Measurements from ENCODE around the gene ARMC8. TPM values are rescaled to one million over a fixed set of nuclear protein-coding genes. Genes with fewer than 3 reads are reported as not detected.

ARMC8 gene
- total RNA-seq, 1 donor from 2014 or later: 54.5 TPM

DNA sequence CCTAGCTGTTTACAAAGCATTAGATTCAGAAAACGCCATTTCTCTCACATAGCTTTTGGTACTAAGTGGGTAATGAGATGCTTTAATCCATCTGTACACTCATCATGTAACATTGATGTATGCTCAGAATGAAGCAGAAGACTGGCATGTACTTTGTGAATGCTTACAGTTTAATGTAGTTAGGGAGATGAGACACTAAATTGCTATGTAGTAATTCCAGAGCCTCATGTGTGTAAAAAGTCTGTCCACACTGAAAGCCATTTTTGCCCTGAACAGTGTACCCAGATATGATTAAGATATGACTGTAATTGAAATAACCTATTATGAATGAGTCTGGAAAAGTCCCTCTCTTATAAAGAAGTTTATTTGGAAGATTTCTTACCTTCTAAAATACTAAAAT, 66.5 kb downstream of the ARMC8 start:
- DNase-seq: no peak

- DNase-seq: no peak
These were observed 67.1 kb downstream of the ARMC8 start for GRCh38 chr3:138254216-138254615.

GRCh38 chr3:138256022-138256421, 68.9 kb downstream of the ARMC8 start:
- no peak for DNase-seq

GRCh38 chr3:138257986-138258385, 70.9 kb downstream of the ARMC8 start:
- no peak for DNase-seq

- no peak for DNase-seq
These were observed 72.0 kb downstream of the ARMC8 start for GRCh38 chr3:138259126-138259525.

- no peak for DNase-seq
These were observed 73.5 kb downstream of the ARMC8 start for GRCh38 chr3:138260611-138261010.

GRCh38 chr3:138263104-138263503, 76.0 kb downstream of the ARMC8 start:
- DNase-seq: no peak

DNA sequence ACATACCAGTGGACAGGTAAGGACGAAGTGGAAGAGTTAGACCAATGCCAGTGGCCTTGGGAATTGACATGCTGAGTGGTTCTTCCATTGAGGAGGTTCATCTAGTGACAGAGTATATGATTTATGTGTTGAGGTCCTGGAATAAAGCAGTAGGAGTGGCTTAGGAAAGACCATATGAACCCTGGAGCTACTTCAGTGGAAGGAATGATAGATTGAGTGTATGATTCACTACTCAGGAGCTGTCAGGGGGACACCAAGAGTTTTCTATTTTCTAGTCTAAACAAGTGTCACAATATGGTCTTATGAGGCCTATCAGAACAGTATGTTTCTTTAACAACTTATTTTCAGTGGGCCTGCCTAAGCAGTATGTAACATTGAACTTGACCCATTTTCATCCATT, 78.6 kb downstream of the ARMC8 start:
- DNase-seq: no peak

- DNase-seq: no peak
These were observed 80.0 kb downstream of the ARMC8 start for GRCh38 chr3:138267083-138267482.

GRCh38 chr3:138270245-138270644, 83.1 kb downstream of the ARMC8 start:
- no peak for DNase-seq

DNA sequence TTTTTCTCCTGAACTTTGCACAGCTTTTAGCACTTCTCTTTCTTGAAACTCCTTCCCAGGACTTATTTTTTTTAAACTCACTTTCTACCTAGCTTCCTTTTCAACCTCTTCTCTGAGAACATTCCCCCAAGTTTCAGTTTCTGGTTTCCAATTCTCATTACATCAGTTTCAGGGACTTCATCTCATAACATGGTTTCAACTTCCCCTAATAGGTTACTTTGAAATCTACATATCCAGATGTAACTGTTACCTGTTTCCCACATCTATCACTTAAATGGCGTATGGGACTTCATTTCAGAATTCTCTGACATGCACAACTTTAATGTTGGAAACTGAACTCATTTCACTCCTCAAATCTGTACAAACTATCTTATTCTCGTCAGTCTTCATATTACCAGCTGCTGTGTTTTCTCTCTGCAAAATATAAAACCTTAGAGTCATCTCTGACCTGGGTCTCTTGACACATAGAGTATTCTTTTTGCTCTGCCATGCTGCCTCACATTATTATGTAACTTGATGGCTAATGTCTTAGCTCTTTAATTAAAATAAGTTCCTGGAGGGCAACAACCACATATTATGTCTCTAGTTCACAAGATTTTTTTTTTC, 84.2 kb downstream of the ARMC8 start:
- no peak for DNase-seq

DNA sequence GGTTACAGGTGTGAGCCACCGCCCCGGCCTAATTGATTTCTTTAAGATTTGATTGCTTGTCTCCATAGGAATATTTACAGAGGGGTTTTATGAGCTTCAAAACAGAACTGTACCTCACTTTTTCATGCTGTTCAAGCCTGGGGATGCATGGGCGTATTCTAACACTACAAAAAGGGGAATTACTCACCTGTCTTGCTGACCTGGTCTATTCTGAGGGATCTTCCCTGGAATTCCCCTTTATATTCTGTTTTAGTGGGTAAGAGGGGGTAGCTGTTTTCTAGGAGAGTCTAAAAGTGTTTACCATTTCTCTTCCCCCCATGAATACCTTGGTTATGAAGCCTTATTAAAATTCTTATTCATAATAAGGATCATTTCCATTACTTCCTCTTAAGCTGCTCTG, 94.5 kb downstream of the ARMC8 start:
- DNase-seq: no peak

DNA sequence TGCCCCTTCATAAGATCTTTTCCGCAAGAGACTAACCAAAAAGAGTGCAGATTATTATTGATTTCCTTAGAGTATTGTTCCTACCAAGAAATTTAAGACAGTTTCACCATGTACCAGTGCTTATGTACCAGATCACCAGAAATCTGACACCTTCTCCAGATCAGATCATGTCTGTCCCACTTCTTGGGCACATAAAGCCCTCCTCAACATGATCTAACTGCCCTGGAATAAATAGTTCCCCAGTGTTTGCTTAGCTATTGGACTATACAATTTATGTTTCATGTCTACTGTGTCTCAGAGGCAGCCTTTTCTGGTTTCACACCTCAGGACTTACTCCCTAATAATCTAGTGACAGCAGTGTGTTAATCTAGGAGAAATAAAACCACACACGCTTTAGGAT, 95.7 kb downstream of the ARMC8 start:
- no peak for DNase-seq

DNA sequence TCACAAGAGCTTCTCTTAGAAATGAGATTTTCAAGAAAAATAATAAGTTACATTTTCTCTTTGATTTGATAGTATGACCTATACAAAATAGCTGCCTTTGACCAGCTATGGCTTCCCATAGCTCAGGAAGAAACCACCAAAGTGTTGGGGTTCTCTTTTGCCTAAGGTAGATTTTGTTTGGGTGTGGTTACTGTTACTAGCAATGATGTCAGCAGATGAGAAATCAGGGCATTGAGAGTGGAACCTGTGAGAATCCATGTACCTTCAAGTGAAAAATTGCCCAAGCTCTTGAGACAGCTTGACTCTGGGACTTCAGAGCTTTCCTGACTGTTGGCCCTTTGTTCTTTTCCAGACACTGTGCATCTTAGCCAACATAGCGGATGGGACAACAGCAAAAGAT, 97.0 kb downstream of the ARMC8 start:
- no peak for DNase-seq

GRCh38 chr3:138284957-138285477, 97.9 kb downstream of the ARMC8 start:
- DNase-seq: no peak

DNA sequence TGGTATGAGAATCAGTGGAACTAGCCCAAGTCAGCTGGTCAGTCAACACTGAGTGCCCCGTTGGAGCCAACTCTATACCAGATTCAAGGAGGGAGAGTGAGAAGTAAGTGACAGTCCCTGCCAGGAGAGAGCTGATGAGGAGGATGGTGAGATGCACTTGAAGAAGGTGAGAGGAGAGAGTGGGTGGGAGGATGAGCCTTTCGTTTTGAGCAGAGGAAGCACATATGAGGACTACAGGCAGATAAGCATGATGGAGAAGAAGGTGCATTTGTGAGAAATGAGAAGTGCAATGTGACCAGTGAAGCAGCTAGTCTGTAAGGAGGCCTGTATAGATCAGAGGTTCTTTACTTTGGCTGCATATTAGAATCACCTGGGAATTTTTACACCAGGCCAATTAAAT, 102.2 kb downstream of the ARMC8 start:
- DNase-seq: no peak

- no peak for DNase-seq
These were observed 102.6 kb downstream of the ARMC8 start for GRCh38 chr3:138289701-138290100.

- no peak for DNase-seq
These were observed 109.5 kb downstream of the ARMC8 start for GRCh38 chr3:138296639-138297038.

GRCh38 chr3:138297059-138297607, 110.0 kb downstream of the ARMC8 start:
- no peak for DNase-seq

- DNase-seq: no peak
These were observed 110.8 kb downstream of the ARMC8 start for GRCh38 chr3:138297876-138298275.

- no peak for DNase-seq
These were observed 113.5 kb downstream of the ARMC8 start for GRCh38 chr3:138300647-138301046.

DNA sequence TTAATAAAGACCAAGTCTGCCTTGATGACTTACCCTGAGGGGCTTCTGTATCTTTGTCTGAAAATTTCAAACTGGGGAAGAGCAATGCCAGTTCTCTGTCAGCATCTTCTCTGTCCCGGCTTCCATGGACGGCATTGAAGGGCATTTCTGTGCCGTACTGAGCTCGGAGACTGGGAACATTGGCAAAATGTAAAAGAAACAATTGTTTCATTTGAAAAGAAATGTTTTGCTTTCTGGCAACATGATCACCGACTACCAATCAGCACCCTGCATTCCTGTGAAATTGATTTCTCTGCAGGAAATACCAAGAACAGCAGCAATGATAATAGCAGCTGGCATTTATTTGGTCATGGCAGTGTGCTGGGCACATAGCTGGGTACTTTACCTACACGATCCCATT, 116.4 kb downstream of the ARMC8 start:
- DNase-seq: peak; percentile 23

DNA sequence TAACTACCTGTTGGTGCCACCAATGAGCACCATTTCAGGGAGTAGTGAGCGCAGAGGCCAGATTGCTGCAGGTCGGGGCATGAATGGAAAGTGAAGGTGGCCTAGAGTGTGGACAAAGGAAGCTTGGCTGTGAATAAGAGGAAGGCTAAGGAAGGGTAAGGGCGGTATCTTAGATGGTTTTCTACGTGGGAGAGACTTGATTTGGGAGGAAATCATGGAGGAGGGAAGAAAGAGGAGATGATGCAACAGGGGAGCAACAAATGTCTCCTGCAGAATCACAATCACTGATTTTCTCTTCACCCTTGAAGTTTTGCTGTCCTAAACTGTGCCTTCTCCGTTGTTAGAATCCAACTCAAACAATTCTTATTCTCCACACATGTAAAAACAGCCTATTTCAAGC, 120.8 kb downstream of the ARMC8 start:
- DNase-seq: no peak

DNA sequence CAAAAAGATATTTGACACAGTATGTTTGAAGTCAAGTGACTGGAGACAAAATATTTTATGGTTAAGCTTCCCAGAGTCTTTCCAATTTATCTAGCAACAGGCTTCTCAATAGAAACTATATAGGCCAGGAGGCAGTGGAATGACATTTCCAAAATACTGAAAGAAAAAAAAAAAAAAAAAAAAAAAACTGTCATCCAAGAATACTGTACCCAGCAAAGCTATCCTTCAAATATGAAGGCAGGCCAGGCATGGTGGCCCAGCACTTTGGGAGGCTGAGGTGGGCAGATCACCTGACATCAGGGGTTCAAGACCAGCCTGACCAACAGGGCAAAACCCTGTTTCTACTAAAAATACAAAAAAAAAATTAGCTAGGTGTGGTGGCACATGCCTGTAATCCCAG, 121.7 kb downstream of the ARMC8 start:
- no peak for DNase-seq

DNA sequence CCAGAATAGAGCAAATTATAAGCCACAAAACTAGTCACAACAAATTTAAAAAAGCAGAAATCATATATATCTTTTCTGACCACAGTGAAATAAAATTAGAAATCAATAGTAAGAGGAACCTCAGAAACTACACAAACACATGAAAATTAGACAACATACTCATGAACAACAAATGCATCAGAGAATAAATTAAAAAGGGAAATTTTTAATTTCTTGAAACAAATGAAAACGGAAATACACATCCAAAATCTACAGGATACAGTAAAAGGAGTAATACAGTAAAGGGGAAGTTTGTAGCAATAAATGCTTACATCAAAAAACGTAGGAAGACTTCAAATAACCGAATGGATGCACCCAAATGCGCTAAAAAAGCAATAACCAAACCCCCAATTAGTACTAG, 123.4 kb downstream of the ARMC8 start:
- DNase-seq: no peak

Measured in dermis blood vessel endothelial cell (primary cell).